ENCODE results near the gene IL21.
"Not testable (repeated sequence)": the region's sequence is repeated elsewhere in the genome, so short reads cannot be mapped to it uniquely, and the experiment has no call there.

The IL21 gene

GRCh38 chr4:122577189-122577553 is 43.7 kb downstream of the IL21 start:
- DNase-seq (ENCODE audit: low spot score): no peak

GRCh38 chr4:122576261-122577188 is 44.3 kb downstream of the IL21 start:
- DNase-seq (ENCODE audit: low spot score): peak; percentile 38

- not testable (repeated sequence) for DNase-seq (ENCODE audit: low spot score)
Measured at GRCh38 chr4:122574347-122574746, 46.5 kb downstream of the IL21 start.

GRCh38 chr4:122562449-122562848 is 58.4 kb downstream of the IL21 start:
- DNase-seq (ENCODE audit: low spot score): no peak

Data from hepatic stellate cell (primary cell).